Posterior cingulate gyrus (tissue), 11 donors: ENCODE results near the gene TP53AIP1.

ENCODE experiments used
- DNase-seq, 10 donors: peaks; one replicate each; pipeline versions ENCODE4 v3.0.0 to v3.0.0-alpha.2; 2020 to 2021; ENCODE audit warnings: mixed read lengths in 3 of 10
- intact Hi-C: fragments of 100-400 bp; cut with DNase I; formaldehyde crosslinking; loops from one replicate; pipeline ENCODE4 v1.15.1; 2023

Gene TP53AIP1

DNA sequence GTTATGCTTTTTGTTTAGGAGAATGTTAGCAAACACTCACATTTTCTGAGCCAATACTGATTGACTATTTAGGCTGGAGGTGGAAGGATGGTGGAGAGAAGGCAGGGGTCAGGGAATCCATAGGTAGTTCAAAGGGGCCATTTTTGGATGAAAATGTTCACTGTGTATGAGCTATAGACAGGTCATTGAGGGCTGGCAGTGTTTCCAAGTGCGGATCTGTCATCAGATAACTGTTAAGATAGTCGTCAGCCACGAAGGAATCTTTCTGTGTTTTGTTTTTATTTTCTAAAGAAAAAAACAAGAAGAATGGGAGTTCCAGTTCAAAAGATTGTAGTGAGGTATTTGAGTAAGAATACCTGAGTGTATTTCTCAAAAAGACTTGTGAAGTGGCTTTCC is 48.4 kb downstream of the TP53AIP1 start:
- DNase-seq, result no peak
- intact Hi-C loops, result no loop called here

DNA sequence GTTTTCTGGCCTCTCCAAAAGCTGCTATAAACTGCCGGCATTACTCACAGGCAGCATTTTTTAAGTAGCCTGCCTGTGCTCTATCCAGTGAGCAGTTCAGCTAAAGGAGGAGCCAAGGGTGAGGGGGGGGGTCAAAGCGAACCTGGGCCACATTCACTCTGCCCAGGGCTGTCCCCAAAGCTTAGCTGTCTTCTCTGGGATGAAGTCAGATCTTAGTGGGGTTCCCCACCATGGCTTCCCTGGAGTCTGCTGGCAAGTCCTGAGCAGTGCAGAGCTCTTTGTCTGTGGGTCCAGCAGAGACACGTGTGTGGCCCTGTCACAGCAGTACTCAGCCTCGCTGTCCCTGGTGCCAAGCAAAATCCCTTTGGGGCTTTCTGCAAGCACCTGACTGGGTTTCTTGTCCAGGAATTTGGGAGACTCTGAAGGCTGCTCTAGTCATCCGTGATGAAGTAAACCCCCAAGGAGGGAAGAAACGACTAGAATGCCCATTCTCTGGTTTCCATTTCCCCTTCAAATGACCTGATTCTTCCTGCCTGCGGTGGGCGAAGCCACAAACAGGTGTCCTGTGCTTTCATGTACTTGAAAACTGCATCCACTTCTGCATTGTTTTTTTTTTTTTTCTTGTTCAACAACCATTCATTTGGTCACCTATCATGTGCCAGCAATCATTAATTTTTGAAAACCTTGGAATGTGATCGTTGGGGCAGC is 48.9 kb downstream of the TP53AIP1 start:
- intact Hi-C loops, result no loop called here
- DNase-seq, result peak in 1 of 10 donors; percentile 73

DNA sequence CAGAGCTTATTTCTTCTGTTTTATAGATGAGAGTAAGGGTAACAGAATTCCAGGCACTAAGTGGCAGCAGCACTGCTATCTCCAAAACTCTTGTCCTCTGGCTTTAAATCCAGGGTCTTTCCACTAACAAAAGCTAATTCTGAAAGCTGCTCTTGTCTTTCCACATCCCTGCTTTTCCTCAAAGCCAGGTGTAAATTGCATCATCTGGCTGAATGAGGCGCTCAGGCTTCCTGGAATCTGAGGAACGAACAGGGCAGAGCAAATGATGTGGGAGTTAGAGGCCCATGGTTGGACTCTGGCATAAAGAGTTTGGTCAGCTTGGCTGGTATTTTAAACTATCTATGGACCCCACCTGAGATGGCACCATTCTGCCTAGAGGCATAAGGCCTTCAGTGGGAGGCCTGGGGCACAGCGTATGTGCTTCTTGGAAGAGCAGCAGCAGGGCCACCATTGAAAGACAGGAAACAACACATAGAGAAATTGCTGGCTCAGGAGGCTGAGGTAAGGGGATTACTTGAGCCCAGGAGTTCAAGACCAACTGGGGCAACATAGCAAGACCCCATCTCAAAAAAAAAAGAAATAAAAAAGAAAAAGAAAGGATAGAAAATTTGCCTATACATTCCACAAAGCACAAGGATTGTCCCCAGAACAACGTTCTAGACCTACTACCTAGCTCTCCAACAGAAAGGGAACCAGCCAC is 49.7 kb downstream of the TP53AIP1 start:
- intact Hi-C loops, result no loop called here
- no peak for DNase-seq

DNA sequence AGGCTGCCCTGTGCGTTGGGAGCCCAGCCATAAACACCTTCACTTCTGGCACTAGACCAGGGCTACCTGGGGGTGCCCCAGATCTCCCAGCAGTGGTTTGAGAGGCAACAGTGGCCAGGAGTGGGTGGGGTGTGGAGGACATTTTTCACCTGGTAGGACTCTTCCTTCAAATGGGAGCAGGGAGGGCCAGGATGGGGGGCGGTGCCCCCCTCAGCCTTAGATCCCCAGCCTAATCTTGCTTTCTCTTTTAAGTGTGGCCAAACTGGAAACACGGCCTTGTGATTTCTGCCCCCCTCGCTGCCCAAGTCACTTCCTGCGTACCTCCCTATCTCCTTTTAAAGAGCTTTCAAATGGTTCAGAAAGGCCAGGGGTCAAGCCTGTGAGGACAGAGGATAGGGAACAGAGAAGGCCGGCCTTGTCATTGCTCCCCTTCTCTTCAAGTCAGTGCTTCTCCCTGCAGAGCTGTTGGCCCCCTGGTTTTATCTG is 50.7 kb downstream of the TP53AIP1 start:
- intact Hi-C loops, result no loop called here
- DNase-seq, result no peak

DNA sequence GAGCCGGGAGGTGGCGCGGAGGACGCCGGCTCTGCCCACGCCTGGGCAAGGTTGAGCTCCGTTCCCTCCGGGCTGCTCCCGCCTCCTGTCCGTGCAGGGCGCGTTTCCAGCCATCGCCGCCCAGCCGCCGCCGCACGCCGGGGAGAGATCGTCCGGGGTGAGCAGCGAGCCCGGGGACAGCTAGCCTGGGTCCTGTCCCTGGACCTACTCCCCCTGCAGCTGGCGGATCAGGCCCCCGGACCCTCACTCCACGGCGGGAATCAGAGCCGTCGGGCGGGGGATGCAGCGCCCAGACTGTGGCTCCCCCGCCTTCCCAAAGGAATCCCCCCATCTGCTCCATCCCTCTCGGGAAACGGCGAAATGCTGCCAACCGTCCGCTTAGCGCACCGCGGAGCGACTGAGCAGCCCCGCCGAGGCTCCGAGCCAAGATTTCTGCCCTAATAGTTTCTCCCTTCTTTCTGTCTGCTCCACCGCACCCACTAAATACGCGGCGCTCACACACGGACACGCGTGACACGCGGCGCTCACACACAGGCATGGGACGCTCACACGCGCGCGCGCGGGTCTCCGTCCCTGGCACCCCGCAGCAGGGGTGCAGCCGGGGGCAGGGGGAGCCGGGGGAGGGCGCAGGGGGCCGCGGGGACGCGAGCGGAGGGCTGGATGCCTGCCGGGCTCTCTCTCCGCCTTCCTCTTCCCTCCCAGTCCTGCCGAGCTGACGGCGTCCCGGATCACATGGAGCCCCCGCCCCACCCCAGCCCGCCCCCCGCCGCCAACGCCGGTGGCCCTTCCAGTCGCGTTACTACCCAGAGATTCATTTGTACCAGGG is 51.9 kb downstream of the TP53AIP1 start, which contains the start of gene KCNJ5:
Gene KCNJ5 (plus strand): TSS at position 814 of the 826 bp plus-strand sequence. CDS start 19,918 bp downstream, outside the sequence.
- peak in 2 of 10 donors; percentile 37 to 39 for DNase-seq
- intact Hi-C loops, result no loop called here

DNA sequence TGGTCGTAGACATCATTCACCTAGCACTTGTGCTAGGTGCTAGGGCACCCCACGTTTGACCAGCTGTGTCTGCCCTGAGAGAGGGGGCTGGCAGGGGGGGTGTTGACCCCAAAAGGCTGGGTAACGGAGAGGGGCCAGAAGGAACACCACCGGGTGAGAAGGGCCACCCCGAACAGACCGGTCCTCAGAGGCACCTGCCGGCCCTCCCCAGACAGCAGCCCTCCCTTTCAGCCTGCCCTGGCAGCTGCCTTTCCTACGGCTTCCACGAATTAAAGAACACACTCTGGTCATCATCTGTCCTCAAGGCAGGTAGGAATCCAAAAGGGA is 52.5 kb downstream of the TP53AIP1 start:
- no peak for DNase-seq
- intact Hi-C loops, result no loop called here

DNA sequence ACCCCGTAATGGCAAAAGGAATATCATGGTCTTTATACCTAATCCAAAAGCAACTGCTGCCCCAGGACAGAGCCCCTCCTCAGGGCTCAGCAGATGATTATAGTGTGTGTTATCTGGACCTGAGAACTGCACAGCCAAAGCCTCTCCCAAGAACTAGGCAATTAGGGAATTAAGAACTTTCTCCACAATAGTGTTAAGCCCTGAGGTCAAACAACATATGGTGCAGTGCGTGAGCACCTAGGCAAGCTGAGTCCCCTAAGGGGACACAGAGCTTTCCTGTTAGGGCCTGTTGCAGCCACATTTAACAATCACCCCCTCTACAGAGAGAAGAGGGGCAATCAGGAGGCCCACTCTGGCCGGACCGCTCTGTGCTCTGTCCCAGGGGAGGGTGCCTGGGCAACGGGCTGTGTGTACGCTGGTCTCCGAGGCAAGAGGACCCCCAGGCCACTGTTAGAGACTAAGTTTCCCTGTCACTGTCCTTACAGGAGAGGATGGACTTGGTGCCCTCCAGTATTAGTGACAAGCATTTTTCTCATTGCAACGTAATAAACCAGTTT is 52.9 kb downstream of the TP53AIP1 start:
- intact Hi-C loops, result loop anchor here (10.0 kb wide), 1 partner anchor 865 kb away; no protein-coding TSS in a partner anchor
- DNase-seq, result no peak

DNA sequence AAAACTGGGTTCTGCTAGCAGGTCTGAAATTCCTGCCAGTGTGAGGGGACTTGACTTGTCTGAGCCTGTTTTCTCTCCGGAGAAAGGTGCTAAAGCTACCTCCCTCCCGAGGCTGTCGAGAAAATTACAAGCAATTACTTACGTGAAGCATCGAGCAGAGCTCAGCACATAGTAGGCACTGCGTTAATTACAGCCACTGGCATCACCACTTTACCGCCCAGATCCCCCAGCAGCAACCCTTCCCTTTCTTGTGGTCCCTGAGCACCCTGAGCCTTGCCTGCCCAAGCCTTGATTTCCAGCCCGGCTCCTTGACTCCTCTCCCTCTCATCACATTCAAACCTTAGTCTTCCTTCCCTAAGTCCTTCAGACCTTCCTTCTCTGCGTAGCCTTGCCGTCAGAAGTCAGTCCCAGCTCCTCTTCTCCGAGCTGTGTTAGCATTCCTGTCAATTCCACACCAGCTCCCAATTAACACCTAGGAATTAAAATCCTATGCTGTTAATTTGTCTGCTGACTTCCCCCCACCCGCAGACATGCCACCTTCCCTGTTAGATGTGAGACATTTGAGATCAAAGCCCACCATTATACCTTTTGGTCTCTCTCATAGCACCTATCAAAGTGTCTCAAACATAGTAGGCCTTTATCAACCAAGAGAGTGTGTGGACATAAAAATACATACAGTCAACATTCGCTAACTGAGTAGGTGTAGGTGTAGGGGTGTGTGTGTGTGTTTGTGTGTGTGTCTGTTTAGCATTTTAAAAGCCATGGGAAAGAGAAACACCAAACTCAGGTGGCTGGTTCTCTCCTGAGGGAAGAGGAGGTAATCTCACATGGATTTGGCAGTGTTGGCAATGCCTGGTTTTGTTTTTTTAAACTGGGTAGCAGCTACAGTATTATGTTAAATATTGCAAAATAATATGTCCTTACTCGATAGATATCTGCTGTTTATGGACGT is 54.4 kb downstream of the TP53AIP1 start:
- no peak for DNase-seq
- intact Hi-C loops, result loop anchor here (10.0 kb wide), 1 partner anchor 866 kb away; no protein-coding TSS in a partner anchor

DNA sequence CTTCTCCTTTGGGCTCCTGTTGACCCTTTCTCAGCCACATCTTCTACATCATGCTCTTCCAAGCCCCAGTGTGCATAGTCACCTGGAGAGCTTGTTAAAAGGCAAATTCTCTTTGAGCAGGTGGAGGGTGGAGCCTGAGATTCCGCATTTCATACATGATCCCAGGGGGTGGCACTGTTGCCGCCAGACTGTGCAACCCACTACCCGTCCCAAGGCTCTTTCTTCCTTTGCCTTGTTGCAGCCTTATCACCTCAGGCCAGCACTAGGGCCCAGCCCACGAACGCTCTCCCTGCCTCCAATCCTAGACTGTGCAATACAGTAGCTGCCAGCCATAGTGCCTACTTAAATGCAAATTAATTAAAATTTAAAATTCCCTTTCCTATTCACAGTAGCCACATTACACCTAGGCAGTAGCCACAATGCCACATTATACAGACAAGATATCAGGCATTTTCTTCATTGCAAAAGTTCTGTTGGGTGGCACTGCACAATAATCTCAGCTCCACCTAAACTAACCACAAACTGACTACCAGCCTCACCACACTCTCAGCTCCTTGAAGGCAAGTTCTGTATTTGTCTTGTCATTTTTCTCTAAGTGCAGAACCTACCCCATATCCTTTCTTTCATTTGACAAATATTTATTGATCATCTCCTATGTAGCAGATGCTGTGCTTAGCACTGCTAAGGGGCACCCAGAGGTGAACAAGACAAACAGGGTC is 56.1 kb downstream of the TP53AIP1 start:
- no peak for DNase-seq
- intact Hi-C loops, result loop anchor here (10.0 kb wide), 1 partner anchor 868 kb away; no protein-coding TSS in a partner anchor
